HCT116 (cell line): ENCODE results near the gene SMIM35. TPM values are rescaled to one million over a fixed set of nuclear protein-coding genes. Genes with fewer than 3 reads are reported as not detected.

Experiments used
- ATAC-seq: fragments of 200-7000 bp; cut with Tn5 transposase; 2 replicates; pipeline ENCODE4 v1.9.1; 2020; ENCODE audit warnings: mild to moderate bottlenecking, moderate library complexity
- BruUV-seq: library from RNA; stranded (reverse); fragments of 400-500 nt; replicated peaks from 2 replicates; lab custom pipeline; 2021; lab: Mats Ljungman, UMichigan
- CTCF ChIA-PET: fragments of 300-600 bp; sonication (Branson Sonifier 250); formaldehyde crosslinking; loops from one replicate; lab custom pipeline; 2021; ENCODE audit warnings: antibody characterized with exemption; lab: Charles Lee
- POLR2A ChIA-PET: fragments of 300-600, 350-600 bp; sonication (Branson Sonifier 250); formaldehyde crosslinking; loops from one replicate; lab custom pipeline; 2021; ENCODE audit warnings: antibody characterized with exemption; lab: Charles Lee
- RAD21 ChIA-PET, 2 experiments: fragments of 300-600 bp; sonication (Branson Sonifier 250); formaldehyde crosslinking; loops; one replicate each; lab custom pipeline; 2023; ENCODE audit warnings: low total read pairs in 2 of 2; ENCODE audit not compliant: uncharacterized antibody in 2 of 2, unreplicated experiment in 2 of 2, low non-redundant PET in 1 of 2; lab: Charles Lee
- DNase-seq: peaks from one replicate; pipeline ENCODE4 v3.0.0-alpha.2; 2010; ENCODE audit warnings: low read depth, low spot score
- H2AFZ ChIP-seq: fragments of 200-600 bp; shearing (Covaris generic), sonication (generic); 2 replicates; pipeline ENCODE4 v1.6.1; 2017; ENCODE audit warnings: low read depth, mixed run types, mixed read lengths, antibody characterized with exemption, low read length; ENCODE audit not compliant: poor library complexity, severe bottlenecking
- H3K27ac ChIP-seq: 2 replicates; pipeline ENCODE4 v1.5.1; 2012; ENCODE audit warnings: low read depth, low read length
- H3K27me3 ChIP-seq: fragments of 200-600 bp; sonication (generic); 2 replicates; pipeline ENCODE4 v1.6.1; 2016; ENCODE audit warnings: mixed run types, low read length, mixed read lengths; ENCODE audit not compliant: insufficient read depth
- H3K36me3 ChIP-seq, 2 experiments: fragments of 200-500 bp in 1 of 2; fragments of 200-600 bp in 1 of 2; sonication (Bioruptor generic) in 1 of 2; sonication (generic) in 1 of 2; 2 replicates each; pipeline versions ENCODE4 v1.5.1 to v1.6.1; 2014 to 2016; ENCODE audit warnings: low read length in 2 of 2, inconsistent platforms in 1 of 2, mixed read lengths in 1 of 2, mixed run types in 1 of 2; ENCODE audit not compliant: insufficient read depth in 2 of 2, control insufficient read depth in 1 of 2
- H3K4me1 ChIP-seq, 2 experiments: fragments of 200-600 bp in 1 of 2; sonication (generic) in 1 of 2; 2 replicates each; pipeline versions ENCODE4 v1.5.1 to v1.6.1; 2012 to 2017; ENCODE audit warnings: low read length in 2 of 2, inconsistent platforms in 1 of 2, mild to moderate bottlenecking in 1 of 2, mixed read lengths in 1 of 2, mixed run types in 1 of 2, moderate library complexity in 1 of 2; ENCODE audit not compliant: insufficient read depth in 2 of 2, control insufficient read depth in 1 of 2
- H3K4me2 ChIP-seq: fragments of 200-600 bp; sonication (generic); 2 replicates; pipeline ENCODE4 v1.6.1; 2017; ENCODE audit warnings: mixed run types, low read length, mixed read lengths
- H3K4me3 ChIP-seq, 2 experiments: fragments of 200-600 bp in 1 of 2; sonication (generic) in 1 of 2; replicated peaks in 1 of 2; 2 replicates each; pipeline ENCODE4 v1.5.1; 2011 to 2016; ENCODE audit warnings: low read length in 2 of 2, control low read depth in 1 of 2, low read depth in 1 of 2, mild to moderate bottlenecking in 1 of 2, mixed read lengths in 1 of 2, mixed run types in 1 of 2
- H3K79me2 ChIP-seq: fragments of 200-600 bp; sonication (generic); 2 replicates; pipeline ENCODE4 v1.6.1; 2017; ENCODE audit warnings: mild to moderate bottlenecking, mixed run types, low read length, moderate library complexity, mixed read lengths; ENCODE audit not compliant: insufficient read depth
- H3K9ac ChIP-seq: fragments of 200-600 bp; sonication (generic); 2 replicates; pipeline ENCODE4 v1.6.1; 2016; ENCODE audit warnings: low read length, mixed read lengths
- H3K9me2 ChIP-seq: fragments of 200-600 bp; sonication (generic), shearing (Covaris generic); 2 replicates; pipeline ENCODE4 v1.6.1; 2017; ENCODE audit warnings: mixed run types, mild to moderate bottlenecking, moderate library complexity; ENCODE audit not compliant: insufficient read depth
- H3K9me3 ChIP-seq, 2 experiments: fragments of 200-500 bp in 1 of 2; fragments of 200-600 bp in 1 of 2; sonication (Bioruptor generic) in 1 of 2; sonication (generic) in 1 of 2; 2 replicates each; pipeline ENCODE4 v1.6.1; 2014 to 2017; ENCODE audit warnings: low read length in 2 of 2, mixed read lengths in 2 of 2, inconsistent platforms in 1 of 2, low read depth in 1 of 2, mild to moderate bottlenecking in 1 of 2, mixed run types in 1 of 2, moderate library complexity in 1 of 2; ENCODE audit not compliant: control insufficient read depth in 1 of 2, insufficient read depth in 1 of 2
- H4K20me1 ChIP-seq: fragments of 200-600 bp; sonication (generic), shearing (Covaris generic); 2 replicates; pipeline ENCODE4 v1.6.1; 2017; ENCODE audit warnings: mixed run types, mild to moderate bottlenecking, moderate library complexity; ENCODE audit not compliant: insufficient read depth
- CBX3 ChIP-seq: IDR thresholded peaks from 2 replicates; pipeline ENCODE4 v1.6.1; 2012; ENCODE audit warnings: low read depth
- CEBPB ChIP-seq: IDR thresholded peaks from 2 replicates; pipeline ENCODE4 v1.6.1; 2012; ENCODE audit warnings: low read depth
- EGR1 ChIP-seq: IDR thresholded peaks from 2 replicates; pipeline ENCODE4 v1.6.1; 2012; ENCODE audit warnings: low read depth
- EZH2 ChIP-seq: fragments of 200-600 bp; sonication (generic); IDR thresholded peaks from 2 replicates; pipeline ENCODE4 v1.6.1; 2017; ENCODE audit warnings: antibody characterized with exemption, mixed run types
- EZH2phosphoT487 ChIP-seq: fragments of 200-600 bp; IDR thresholded peaks from 2 replicates; pipeline ENCODE4 v1.6.1; 2018; ENCODE audit warnings: antibody characterized with exemption, borderline replicate concordance
- JUND ChIP-seq: IDR thresholded peaks from 2 replicates; pipeline ENCODE4 v1.6.1; 2012
- POLR2AphosphoS5 ChIP-seq: IDR thresholded peaks from 2 replicates; pipeline ENCODE4 v1.6.1; 2011; ENCODE audit warnings: mild to moderate bottlenecking, low read depth, low read length, moderate library complexity
- RAD21 ChIP-seq: IDR thresholded peaks from 2 replicates; pipeline ENCODE4 v1.6.1; 2012; ENCODE audit warnings: low read depth, mild to moderate bottlenecking
- SP1 ChIP-seq: IDR thresholded peaks from 2 replicates; pipeline ENCODE4 v1.6.1; 2012; ENCODE audit warnings: low read depth
- TCF7L2 ChIP-seq: IDR thresholded peaks from 2 replicates; pipeline ENCODE4 v1.7.0; 2011; ENCODE audit warnings: borderline replicate concordance, inconsistent platforms; ENCODE audit not compliant: insufficient read depth, insufficient read length; ENCODE audit errors: extremely low read depth
- YY1 ChIP-seq: IDR thresholded peaks from 2 replicates; pipeline ENCODE4 v1.6.1; 2011; ENCODE audit warnings: low read length, low read depth, moderate library complexity, mild to moderate bottlenecking; ENCODE audit not compliant: insufficient replicate concordance; ENCODE audit errors: extremely low read depth
- ZFX ChIP-seq: fragments of 450-650 bp; IDR thresholded peaks from 2 replicates; pipeline ENCODE4 v1.6.1; 2017
- ZNF274 ChIP-seq: fragments of 200-500 bp; sonication (Bioruptor generic); IDR thresholded peaks from 2 replicates; pipeline ENCODE4 v1.6.1; 2014; ENCODE audit warnings: mild to moderate bottlenecking, low read depth, low read length, inconsistent platforms
- intact Hi-C: fragments of 100-400 bp; cut with micrococcal nuclease; formaldehyde crosslinking; loops from 2 replicates; pipeline ENCODE4 v1.10.0; 2022
- total RNA-seq: library from RNA; stranded (reverse); gene quantifications from one replicate; pipeline ENCODE4 v1.2.1, GENCODE V29; 2021; ENCODE audit not compliant: unreplicated experiment

SMIM35 gene
- total RNA-seq, 1 experiment from 2014 or later, result not detected

DNA sequence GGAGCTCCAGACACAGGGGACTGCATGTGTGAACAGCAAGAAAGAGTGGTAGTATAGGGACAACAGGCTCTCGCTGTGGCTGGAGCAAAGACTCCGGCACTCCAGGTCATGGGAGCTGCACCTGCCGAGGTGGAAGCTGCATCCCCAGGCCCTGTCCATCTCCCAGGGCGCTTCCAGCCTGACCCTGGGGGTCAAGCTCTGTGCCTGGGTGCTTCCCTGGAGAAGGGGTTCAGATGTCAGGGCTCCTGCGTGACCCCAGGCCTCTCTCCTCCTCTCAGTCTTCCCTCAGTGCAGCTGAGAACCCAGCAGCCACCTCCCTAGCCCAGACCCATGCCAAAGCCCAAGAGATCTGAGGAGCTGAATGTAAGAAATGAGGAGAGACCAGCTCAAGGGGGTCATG is 6.5 kb downstream of the SMIM35 start:
- intact Hi-C loops, result no loop called here
- DNase-seq, result no peak
- POLR2A ChIA-PET, result interaction anchor here (1.2 kb wide), 1 partner anchor 16 kb away, joined by 3 read pairs; no protein-coding TSS in a partner anchor
- ATAC-seq, result no peak
- CTCF ChIA-PET, result interaction anchor here (1.3 kb wide), 1 partner anchor 273 kb away, joined by 3 read pairs; no protein-coding TSS in a partner anchor
- Histone ChIP-seq H2AFZ (no peak overlapping the region), H3K9ac (no peak overlapping the region), H3K79me2 (no peaks in the 10 kb centered on the region), H3K9me3 (no peaks in the 10 kb centered on the region), H3K27ac (no peak overlapping the region), H3K4me3 (no peak overlapping the region), H3K9me2 (no peaks in the 10 kb centered on the region), H3K4me2 (no peak overlapping the region)
- BruUV-seq, result no TSS peak
- TF ChIP-seq CBX3 (no peak), TCF7L2 (no peak), YY1 (no peak), JUND (no peak), ZFX (no peak), EGR1 (no peak), CEBPB (no peak), EZH2phosphoT487 (no peak), RAD21 (no peak), SP1 (no peak), POLR2AphosphoS5 (no peak), EZH2 (no peak)
- TF ChIP-seq, all 23 proteins: peak for 0
- Histone ChIP-seq H3K27me3 (no peaks in the 10 kb centered on the region), H3K4me1 (peaks cover 15 to 21% of the 10 kb centered on the region in 2 experiments), H4K20me1 (no peaks in the 10 kb centered on the region), H3K36me3 (no peaks in the 10 kb centered on the region)
- RAD21 ChIA-PET, result no interaction called here

- no peak for ATAC-seq
- Histone ChIP-seq H3K27ac (no peak overlapping the region), H3K4me1 (peaks cover 21 to 29% of the 10 kb centered on the region in 2 experiments), H3K4me2 (no peak overlapping the region), H3K9me3 (no peaks in the 10 kb centered on the region), H2AFZ (no peak overlapping the region), H3K9ac (no peak overlapping the region), H3K27me3 (no peaks in the 10 kb centered on the region), H3K4me3 (no peak overlapping the region), H3K79me2 (no peaks in the 10 kb centered on the region), H4K20me1 (no peaks in the 10 kb centered on the region), H3K9me2 (no peaks in the 10 kb centered on the region), H3K36me3 (no peaks in the 10 kb centered on the region)
- DNase-seq, result no peak
- intact Hi-C loops, result no loop called here
- no peak for TF ChIP-seq ZFX
- TF ChIP-seq ZNF274, result no peak
- no peak for TF ChIP-seq CEBPB
- CTCF ChIA-PET, result interaction anchor here (1.3 kb wide), 1 partner anchor 272 kb away, joined by 3 read pairs; no protein-coding TSS in a partner anchor
- POLR2A ChIA-PET, result no interaction called here
- RAD21 ChIA-PET, result no interaction called here
- no TSS peak for BruUV-seq
Measured at GRCh38 chr11:118079491-118079890, 7.3 kb downstream of the SMIM35 start.
